Thoracic aorta (tissue), 2 donors: Measurements from ENCODE around the gene PIGW. TPM values are rescaled to one million over a fixed set of nuclear protein-coding genes. Genes with fewer than 3 reads are reported as not detected.

Experiments
- ATAC-seq: fragments of 150-250 bp; one replicate; pipeline ENCODE4 v1.8.0; 2017; ENCODE audit warnings: low read depth; ENCODE audit not compliant: insufficient number of reproducible peaks, low FRiP score
- DNase-seq: peaks from one replicate; pipeline ENCODE4 v3.0.0-alpha.2; 2020; ENCODE audit warnings: low spot score
- H3K27ac ChIP-seq, 2 donors: fragments of 200-600 bp; sonication (generic); 1 replicate in 1 of 2; 2 replicates in 1 of 2; pipeline ENCODE4 v1.5.1; 2016; ENCODE audit warnings: mild to moderate bottlenecking in 2 of 2, moderate library complexity in 2 of 2
- H3K27me3 ChIP-seq: fragments of 200-600 bp; sonication (generic); replicated peaks from 2 replicates; pipeline ENCODE4 v1.6.0; 2016; ENCODE audit warnings: mild to moderate bottlenecking; ENCODE audit not compliant: insufficient read depth
- H3K36me3 ChIP-seq: fragments of 200-600 bp; sonication (generic); one replicate; pipeline ENCODE4 v1.5.1; 2016
- H3K4me1 ChIP-seq, 2 donors: fragments of 200-600 bp; sonication (generic); 1 replicate in 1 of 2; 2 replicates in 1 of 2; pipeline versions ENCODE4 v1.5.1 to v1.6.0; 2016; ENCODE audit warnings: low read depth in 2 of 2, mild to moderate bottlenecking in 1 of 2; ENCODE audit not compliant: control insufficient read depth in 1 of 2
- H3K4me3 ChIP-seq: fragments of 200-600 bp; sonication (generic); 2 replicates; pipeline ENCODE4 v1.5.1; 2016; ENCODE audit warnings: mild to moderate bottlenecking
- H3K9me3 ChIP-seq: fragments of 200-600 bp; sonication (generic); 2 replicates; pipeline ENCODE4 v1.5.1; 2016
- total RNA-seq, 2 donors: library from RNA; depleted of rRNA; stranded (reverse); fragments of >200 nt; gene quantifications; one replicate each; pipeline versions ENCODE4 v1.1.0 to v1.2.3, GENCODE V29; 2016
- TF ChIP-seq, protein P1 (sequence below): fragments of 200-600 bp; sonication (generic); IDR thresholded peaks from one replicate; pipeline ENCODE4 v1.5.1; 2019; ENCODE audit warnings: antibody characterized with exemption

The PIGW gene
- total RNA-seq, 2 donors from 2014 or later: 1.8 to 10.7 TPM

DNA sequence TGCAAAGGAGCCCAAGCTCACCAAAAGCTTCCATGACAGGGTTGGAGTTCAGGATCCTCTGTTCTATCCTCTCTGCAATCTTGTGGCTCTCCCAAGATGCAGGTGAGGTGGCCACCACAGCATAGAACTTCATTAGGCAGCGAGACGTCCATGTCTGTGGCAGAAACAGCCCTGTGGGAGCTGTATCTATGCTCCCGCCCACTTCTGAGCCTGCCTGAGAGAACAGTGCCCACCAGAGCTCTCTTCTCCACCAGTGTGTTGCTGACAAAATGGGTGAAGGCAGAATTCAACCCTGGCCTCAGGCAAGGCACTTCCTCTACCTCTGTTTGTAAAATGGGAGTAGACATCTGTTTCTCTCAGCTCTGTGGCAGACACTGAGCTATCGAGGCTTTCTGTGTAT lies 18.9 kb upstream of the PIGW start:
- no peak for ATAC-seq

DNA sequence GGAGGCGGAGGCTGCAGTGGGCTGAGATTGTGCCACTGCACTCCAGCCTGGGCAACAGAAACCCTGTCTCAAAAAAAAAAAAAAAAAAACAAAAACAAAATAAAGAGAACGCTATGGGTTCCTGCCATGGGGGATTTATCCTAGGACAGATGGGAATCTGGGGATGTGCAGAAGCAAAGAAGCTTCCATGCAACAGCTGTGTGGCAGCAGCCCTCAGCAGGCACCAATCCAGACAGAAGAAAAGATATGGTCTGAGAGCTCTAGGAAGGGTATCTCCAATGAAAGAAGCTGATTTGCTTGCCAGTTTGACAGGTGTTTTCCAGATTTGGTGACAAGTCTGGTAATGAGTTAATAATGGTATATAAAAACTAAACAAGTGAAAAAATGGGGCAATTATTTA lies 11.7 kb upstream of the PIGW start:
- Histone ChIP-seq H3K4me1 (no peaks in the 10 kb centered on the region), H3K27me3 (no peaks in the 10 kb centered on the region), H3K27ac (no peak overlapping the region), H3K9me3 (no peaks in the 10 kb centered on the region), H3K36me3 (peaks cover 24% of the 10 kb centered on the region), H3K4me3 (no peak overlapping the region)
- ATAC-seq (no peak), DNase-seq (no peak)
- TF ChIP-seq, protein P1, sequence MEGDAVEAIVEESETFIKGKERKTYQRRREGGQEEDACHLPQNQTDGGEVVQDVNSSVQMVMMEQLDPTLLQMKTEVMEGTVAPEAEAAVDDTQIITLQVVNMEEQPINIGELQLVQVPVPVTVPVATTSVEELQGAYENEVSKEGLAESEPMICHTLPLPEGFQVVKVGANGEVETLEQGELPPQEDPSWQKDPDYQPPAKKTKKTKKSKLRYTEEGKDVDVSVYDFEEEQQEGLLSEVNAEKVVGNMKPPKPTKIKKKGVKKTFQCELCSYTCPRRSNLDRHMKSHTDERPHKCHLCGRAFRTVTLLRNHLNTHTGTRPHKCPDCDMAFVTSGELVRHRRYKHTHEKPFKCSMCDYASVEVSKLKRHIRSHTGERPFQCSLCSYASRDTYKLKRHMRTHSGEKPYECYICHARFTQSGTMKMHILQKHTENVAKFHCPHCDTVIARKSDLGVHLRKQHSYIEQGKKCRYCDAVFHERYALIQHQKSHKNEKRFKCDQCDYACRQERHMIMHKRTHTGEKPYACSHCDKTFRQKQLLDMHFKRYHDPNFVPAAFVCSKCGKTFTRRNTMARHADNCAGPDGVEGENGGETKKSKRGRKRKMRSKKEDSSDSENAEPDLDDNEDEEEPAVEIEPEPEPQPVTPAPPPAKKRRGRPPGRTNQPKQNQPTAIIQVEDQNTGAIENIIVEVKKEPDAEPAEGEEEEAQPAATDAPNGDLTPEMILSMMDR: no peak

More for the DNA sequence above, 18.9 kb upstream of the PIGW start:
- Histone ChIP-seq H3K27ac (no peak overlapping the region), H3K36me3 (peaks cover 6% of the 10 kb centered on the region), H3K4me3 (no peak overlapping the region), H3K27me3 (no peaks in the 10 kb centered on the region), H3K9me3 (no peaks in the 10 kb centered on the region), H3K4me1 (no peaks in the 10 kb centered on the region)
- DNase-seq: no peak
- TF ChIP-seq, protein P1: no peak

DNA sequence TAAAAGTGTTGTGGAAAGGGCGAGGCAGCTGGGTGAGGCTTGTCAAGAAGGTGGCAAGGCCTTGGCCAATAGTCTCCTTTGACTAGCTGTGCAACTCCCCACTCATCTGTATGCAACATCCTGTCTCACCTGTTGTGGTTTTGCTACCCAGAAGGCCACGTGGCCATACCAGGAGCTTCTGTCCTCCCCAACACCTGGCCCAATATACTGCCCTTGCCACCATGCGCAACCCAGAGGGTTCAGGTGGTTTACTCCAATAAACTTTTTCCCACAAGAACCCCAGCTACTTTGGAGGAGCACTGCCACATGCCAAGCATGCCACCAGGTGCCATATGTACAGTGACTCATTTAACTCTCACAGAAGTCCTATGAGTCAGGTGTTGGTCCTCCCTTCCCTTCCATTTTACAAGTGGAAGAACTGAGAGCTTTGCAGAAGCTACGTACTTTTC lies 10.3 kb upstream of the PIGW start:
- Histone ChIP-seq H3K9me3 (no peaks in the 10 kb centered on the region), H3K27me3 (no peaks in the 10 kb centered on the region), H3K4me1 (no peaks in the 10 kb centered on the region), H3K27ac (no peak overlapping the region), H3K4me3 (no peak overlapping the region), H3K36me3 (peaks cover 29% of the 10 kb centered on the region)
- TF ChIP-seq, protein P1: no peak
- DNase-seq: no peak
- ATAC-seq: no peak

DNA sequence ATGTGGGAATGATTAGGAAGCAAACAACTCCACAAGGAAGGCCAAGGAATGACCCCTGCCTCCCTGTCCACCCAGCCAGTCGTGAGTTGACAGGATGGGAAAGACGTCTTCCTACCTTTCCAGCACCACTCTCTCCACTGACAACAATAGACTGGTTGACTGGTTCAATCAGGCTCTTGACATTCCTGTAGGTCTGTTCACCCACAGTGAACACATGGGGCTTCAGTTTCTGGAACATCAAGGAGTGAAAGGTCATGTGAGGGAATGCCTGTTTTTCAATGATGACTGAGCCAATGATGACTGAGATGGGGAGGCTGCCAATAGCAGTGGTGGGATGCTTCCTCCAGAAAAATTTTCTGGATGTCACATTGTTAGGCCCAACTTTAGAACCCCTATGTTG lies 9.7 kb upstream of the PIGW start:
- no peak overlapping the region for H3K4me3 ChIP-seq
- DNase-seq (no peak), ATAC-seq (no peak)
- peaks cover 29% of the 10 kb centered on the region for H3K36me3 ChIP-seq
- no peak overlapping the region for H3K27ac ChIP-seq
- TF ChIP-seq, protein P1: no peak
- H3K9me3 ChIP-seq: no peaks in the 10 kb centered on the region
- no peaks in the 10 kb centered on the region for H3K27me3 ChIP-seq
- no peaks in the 10 kb centered on the region for H3K4me1 ChIP-seq

DNA sequence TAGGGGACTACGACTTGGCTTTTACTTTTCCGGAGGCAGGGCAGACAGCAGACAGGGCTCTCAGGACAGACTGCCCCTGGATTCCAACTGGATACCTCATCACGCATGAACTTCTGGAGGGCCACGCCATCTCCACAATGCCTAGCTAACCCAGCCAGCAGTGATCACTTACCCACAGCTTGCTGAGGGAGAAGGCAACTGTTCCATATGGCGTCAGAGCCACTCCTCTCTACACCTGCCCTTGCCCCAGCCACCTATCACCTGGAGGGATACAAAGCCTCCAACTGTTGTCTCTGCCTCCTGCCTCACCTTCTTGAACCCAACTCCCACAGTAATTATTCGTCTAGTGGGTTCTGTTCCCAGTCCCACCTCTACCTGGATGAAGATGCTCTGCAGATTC lies 8.9 kb upstream of the PIGW start:
- no peak overlapping the region for H3K4me3 ChIP-seq
- H3K27ac ChIP-seq: no peak overlapping the region
- H3K9me3 ChIP-seq: no peaks in the 10 kb centered on the region
- ATAC-seq (no peak), DNase-seq (no peak)
- H3K4me1 ChIP-seq: no peaks in the 10 kb centered on the region
- peaks cover 26% of the 10 kb centered on the region for H3K36me3 ChIP-seq
- no peaks in the 10 kb centered on the region for H3K27me3 ChIP-seq
- TF ChIP-seq, protein P1: no peak
